ENCODE results near the gene SPG11. TPM values are rescaled to one million over a fixed set of nuclear protein-coding genes. Genes with fewer than 3 reads are reported as not detected.

The SPG11 gene
- total and polyA plus RNA-seq, 2 donors (not counting 1 experiment from before 2014, with no cell fraction given): 134 to 219 TPM

- no peak for TF ChIP-seq EZH2 (IDR thresholded peaks at IDR 0.05; ENCODE audit: borderline replicate concordance, insufficient read depth, low read depth, low read length, poor library complexity, severe bottlenecking)
- TF ChIP-seq CTCF (IDR thresholded peaks at IDR 0.05): no peak
- H4K20me1 ChIP-seq (ENCODE audit: control insufficient read depth, insufficient read depth, low read length, poor library complexity, severe bottlenecking): peaks cover 18% of the 10 kb centered on the region
- peak overlapping the region; percentile 83 to 94 for H3K27ac ChIP-seq (ENCODE audit: low read length in 2 of 2)
- H2AFZ ChIP-seq (ENCODE audit: insufficient read depth, low read depth, low read length, poor library complexity, severe bottlenecking): peak overlapping the region; percentile 85
- peak overlapping the region; percentile 98 for H3K27ac Mint-ChIP-seq
- H3K9me3 ChIP-seq (ENCODE audit: control extremely low read depth in 1 of 3, control insufficient read depth in 2 of 3, insufficient read depth in 1 of 3, low read length in 2 of 3): no peaks in the 10 kb centered on the region
- H3K4me1 Mint-ChIP-seq: peaks cover 45% of the 10 kb centered on the region
- H3K4me3 Mint-ChIP-seq: peak overlapping the region; percentile 93
- ChIA-PET CTCF (interaction anchor here (1.1 to 1.7 kb wide), 4 partner anchors 9 to 42 kb away, joined by 3 to 10 read pairs (median 4); no protein-coding TSS in a partner anchor), POLR2A (interaction anchor here (0.8 kb wide), 1 partner anchor 9 kb away, joined by 3 read pairs; no protein-coding TSS in a partner anchor)
- H3K79me2 ChIP-seq (ENCODE audit: control insufficient read depth, insufficient read depth, low read length): peaks cover 51% of the 10 kb centered on the region
- WGBS (ENCODE audit: insufficient coverage): 0% methylated on average over 4 of the region's 13 CpGs
- no peak for DNase-seq
- intact Hi-C loops (cut with micrococcal nuclease): loop anchor here (2.0 to 5.0 kb wide), 6 partner anchors 13 to 1025 kb away; partner anchors contain the start of genes B2M, PATL2, SPG11 and WDR76
- H3K27me3 Mint-ChIP-seq: no peaks in the 10 kb centered on the region
- peaks cover 0 to 21% of the 10 kb centered on the region in 2 experiments for H3K36me3 ChIP-seq (replicated peaks in 1 of 2; ENCODE audit: control extremely low read depth in 1 of 2, control insufficient read depth in 1 of 2, extremely low read depth in 1 of 2, insufficient read depth in 2 of 2, low read length in 1 of 2)
- H3K4me2 ChIP-seq (replicated peaks; ENCODE audit: low read depth, low read length, poor library complexity, severe bottlenecking): peak overlapping the region; percentile 88
- peak overlapping the region; percentile 93 for H3K9ac ChIP-seq (ENCODE audit: low read length)
- H3K9me3 Mint-ChIP-seq (ENCODE audit: insufficient read depth): no peaks in the 10 kb centered on the region
- no peaks in the 10 kb centered on the region for H3K27me3 ChIP-seq (replicated peaks in 1 of 4; ENCODE audit: control extremely low read depth in 1 of 4, control insufficient read depth in 3 of 4, insufficient read depth in 4 of 4, low read length in 3 of 4)
- no peak for ATAC-seq (ENCODE audit: low read depth)
- peaks cover 18 to 21% of the 10 kb centered on the region in 2 donors for H3K4me1 ChIP-seq (ENCODE audit: control insufficient read depth in 2 of 2, insufficient read depth in 2 of 2, low read length in 2 of 2)
- peak overlapping the region; percentile 82 to 99 (median 87) for H3K4me3 ChIP-seq (ENCODE audit: control extremely low read depth in 1 of 5, extremely low read depth in 1 of 5, insufficient read depth in 1 of 5, low read depth in 2 of 5, low read length in 4 of 5)
Measured at GRCh38 chr15:44537735-44538240, 125.7 kb downstream of the SPG11 start.
